Mesothelial cell of epicardium (in vitro differentiated cells): Measurements from ENCODE around the gene HSPB8. TPM values are rescaled to one million over a fixed set of nuclear protein-coding genes. Genes with fewer than 3 reads are reported as not detected.

Experiments
- DNase-seq, 2 experiments: peaks; one replicate each; pipeline ENCODE4 v3.0.0; 2021; ENCODE audit warnings: low spot score in 2 of 2; ENCODE audit not compliant: unreplicated experiment in 2 of 2
- H3K27ac Mint-ChIP-seq: 2 replicates; pipeline ENCODE4 v1.8.0; 2021; ENCODE audit warnings: mixed read lengths
- H3K27me3 Mint-ChIP-seq: 2 replicates; pipeline ENCODE4 v1.8.0; 2021; ENCODE audit warnings: low read depth, mixed read lengths
- H3K36me3 Mint-ChIP-seq: 2 replicates; pipeline ENCODE4 v1.8.0; 2021; ENCODE audit warnings: mixed read lengths
- H3K4me1 Mint-ChIP-seq: 2 replicates; pipeline ENCODE4 v1.8.0; 2021; ENCODE audit warnings: mixed read lengths
- H3K4me3 Mint-ChIP-seq: 2 replicates; pipeline ENCODE4 v1.8.0; 2021; ENCODE audit warnings: mild to moderate bottlenecking, moderate library complexity, mixed read lengths
- H3K9me3 Mint-ChIP-seq: 2 replicates; pipeline ENCODE4 v1.8.0; 2021; ENCODE audit warnings: mixed read lengths
- total RNA-seq: library from RNA; stranded (reverse); gene quantifications from 3 replicates; pipeline ENCODE4 v1.2.1, GENCODE V29; 2021
- TF ChIP-seq, protein P1 (sequence below): fragments of 200-600 bp; sonication (generic); IDR thresholded peaks from one replicate; pipeline ENCODE4 v1.5.0; 2021; ENCODE audit warnings: antibody characterized with exemption; ENCODE audit not compliant: unreplicated experiment

The HSPB8 gene
- total RNA-seq, 1 donor from 2014 or later = 16.8 TPM

DNA sequence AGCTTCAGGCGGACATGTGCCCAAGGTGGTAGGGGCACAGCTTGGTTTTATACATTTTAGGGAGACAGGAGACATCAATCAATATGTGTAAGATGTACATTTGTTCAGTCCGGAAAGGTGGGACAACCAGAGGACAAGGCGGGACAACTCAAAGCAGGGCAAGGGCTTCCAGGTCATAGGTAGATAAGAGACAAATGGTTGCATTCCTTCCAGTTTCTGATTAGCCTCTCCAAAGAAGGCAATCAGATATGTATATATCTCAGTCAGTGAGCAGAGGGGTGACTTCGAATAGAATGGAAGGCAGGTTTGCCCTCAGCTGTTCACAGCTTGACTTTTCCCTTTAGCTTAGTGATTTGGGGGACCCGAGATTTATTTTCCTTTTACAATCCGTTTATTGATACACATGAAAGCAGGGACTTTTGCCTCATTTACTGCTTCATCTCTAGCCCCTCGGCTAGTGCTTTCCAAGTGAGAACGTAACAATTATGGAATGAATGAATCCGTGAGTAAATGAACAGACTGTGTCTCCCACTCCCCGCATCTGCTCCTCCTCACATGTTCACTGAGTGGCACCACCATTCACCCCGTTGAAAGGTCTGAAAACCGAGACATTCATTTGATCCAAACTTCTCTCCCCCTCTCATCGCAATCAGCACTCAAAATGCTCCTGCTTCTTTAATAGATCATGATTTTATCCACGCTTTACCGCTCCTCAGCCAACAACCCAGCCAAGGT is 6.9 kb upstream of the HSPB8 start:
- Mint-ChIP-seq H3K9me3 (peaks cover 4% of the 10 kb centered on the region), H3K36me3 (no peaks in the 10 kb centered on the region), H3K4me1 (peaks cover 29% of the 10 kb centered on the region), H3K27me3 (no peaks in the 10 kb centered on the region), H3K4me3 (no peak overlapping the region), H3K27ac (no peak overlapping the region)
- TF ChIP-seq, protein P1, sequence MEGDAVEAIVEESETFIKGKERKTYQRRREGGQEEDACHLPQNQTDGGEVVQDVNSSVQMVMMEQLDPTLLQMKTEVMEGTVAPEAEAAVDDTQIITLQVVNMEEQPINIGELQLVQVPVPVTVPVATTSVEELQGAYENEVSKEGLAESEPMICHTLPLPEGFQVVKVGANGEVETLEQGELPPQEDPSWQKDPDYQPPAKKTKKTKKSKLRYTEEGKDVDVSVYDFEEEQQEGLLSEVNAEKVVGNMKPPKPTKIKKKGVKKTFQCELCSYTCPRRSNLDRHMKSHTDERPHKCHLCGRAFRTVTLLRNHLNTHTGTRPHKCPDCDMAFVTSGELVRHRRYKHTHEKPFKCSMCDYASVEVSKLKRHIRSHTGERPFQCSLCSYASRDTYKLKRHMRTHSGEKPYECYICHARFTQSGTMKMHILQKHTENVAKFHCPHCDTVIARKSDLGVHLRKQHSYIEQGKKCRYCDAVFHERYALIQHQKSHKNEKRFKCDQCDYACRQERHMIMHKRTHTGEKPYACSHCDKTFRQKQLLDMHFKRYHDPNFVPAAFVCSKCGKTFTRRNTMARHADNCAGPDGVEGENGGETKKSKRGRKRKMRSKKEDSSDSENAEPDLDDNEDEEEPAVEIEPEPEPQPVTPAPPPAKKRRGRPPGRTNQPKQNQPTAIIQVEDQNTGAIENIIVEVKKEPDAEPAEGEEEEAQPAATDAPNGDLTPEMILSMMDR = no peak
- no peak for DNase-seq

DNA sequence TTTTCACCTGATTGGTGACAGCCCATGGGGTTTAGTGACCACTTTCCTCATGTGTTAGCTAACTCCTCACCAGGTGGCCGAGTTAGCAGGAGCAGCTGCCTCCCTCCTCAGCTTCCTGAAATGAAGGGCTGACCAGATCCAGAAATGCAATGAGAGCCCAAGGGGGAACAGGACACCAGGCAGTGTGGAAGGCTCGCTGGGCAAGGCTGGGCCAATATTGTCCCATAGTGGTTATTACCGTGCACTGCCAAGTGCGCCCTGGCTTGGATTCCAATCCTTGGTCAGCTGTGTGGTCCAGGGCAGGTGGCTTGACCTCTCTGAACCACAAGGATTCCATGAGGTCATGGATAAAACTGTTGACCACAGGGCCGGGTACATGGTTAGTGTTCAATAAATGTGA is 3.6 kb upstream of the HSPB8 start:
- Mint-ChIP-seq H3K4me3 (no peak overlapping the region), H3K4me1 (peaks cover 42% of the 10 kb centered on the region), H3K9me3 (peaks cover 3% of the 10 kb centered on the region), H3K27me3 (no peaks in the 10 kb centered on the region), H3K36me3 (no peaks in the 10 kb centered on the region), H3K27ac (no peak overlapping the region)
- TF ChIP-seq, protein P1 = no peak
- DNase-seq = no peak

DNA sequence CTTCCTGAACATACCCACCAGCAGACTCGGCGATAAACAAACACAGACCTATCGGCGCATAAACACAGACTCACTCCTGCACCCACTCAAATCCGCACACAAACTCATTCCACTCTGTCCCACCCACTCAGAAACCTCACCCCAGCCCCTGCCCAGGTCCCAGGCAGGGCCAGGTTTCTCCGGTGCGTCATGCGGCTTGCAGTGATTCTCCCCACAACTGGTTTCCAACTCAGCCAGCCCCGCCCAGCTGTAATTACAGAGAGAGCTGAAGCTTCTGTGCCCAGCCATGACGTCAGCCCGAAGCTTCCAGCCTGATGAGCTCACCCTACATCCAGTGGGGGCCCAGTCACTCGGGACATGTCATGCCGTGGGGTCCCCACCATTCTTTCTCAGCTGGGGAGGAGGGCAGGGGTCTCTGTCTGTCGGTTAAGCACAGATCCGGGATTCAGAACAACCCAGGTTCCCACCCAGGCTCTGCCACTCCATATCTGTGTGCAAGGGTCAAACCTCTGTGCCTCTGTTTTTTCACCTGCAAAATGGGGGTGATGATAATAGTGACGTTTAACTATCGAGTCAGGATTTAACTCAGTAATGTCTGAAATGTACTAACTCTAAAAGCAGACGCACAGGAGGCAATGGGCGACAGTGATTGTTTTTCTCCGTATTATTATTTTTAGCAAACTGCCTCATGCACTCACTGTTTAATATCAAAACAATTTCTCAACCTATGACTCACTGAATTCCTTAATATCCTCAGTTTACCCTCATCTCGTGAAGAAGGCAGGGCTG is 2.3 kb upstream of the HSPB8 start:
- Mint-ChIP-seq H3K4me1 (peaks cover 52% of the 10 kb centered on the region), H3K27me3 (no peaks in the 10 kb centered on the region), H3K9me3 (no peaks in the 10 kb centered on the region), H3K27ac (peak overlapping the region; percentile 95), H3K4me3 (peak overlapping the region; percentile 40), H3K36me3 (no peaks in the 10 kb centered on the region)
- TF ChIP-seq, protein P1 = no peak
- DNase-seq = peak; percentile 59 to 76

DNA sequence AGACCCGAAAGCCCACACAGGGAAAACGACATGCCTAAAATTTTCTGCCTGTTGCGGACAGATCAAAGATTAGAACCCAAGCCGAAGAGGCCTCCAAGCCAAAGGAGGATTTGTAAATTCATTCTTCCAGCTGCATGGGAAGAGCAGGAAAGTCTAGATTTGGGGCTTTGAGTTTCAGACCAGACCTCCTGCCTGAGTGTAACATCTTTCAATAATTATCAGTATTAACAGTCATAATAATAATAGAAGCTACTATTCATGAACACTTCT is 1.7 kb upstream of the HSPB8 start:
- TF ChIP-seq, protein P1 = no peak
- Mint-ChIP-seq H3K27me3 (no peaks in the 10 kb centered on the region), H3K27ac (peak overlapping the region; percentile 95), H3K36me3 (no peaks in the 10 kb centered on the region), H3K4me1 (peaks cover 55% of the 10 kb centered on the region), H3K9me3 (no peaks in the 10 kb centered on the region), H3K4me3 (no peak overlapping the region)
- no peak for DNase-seq

DNA sequence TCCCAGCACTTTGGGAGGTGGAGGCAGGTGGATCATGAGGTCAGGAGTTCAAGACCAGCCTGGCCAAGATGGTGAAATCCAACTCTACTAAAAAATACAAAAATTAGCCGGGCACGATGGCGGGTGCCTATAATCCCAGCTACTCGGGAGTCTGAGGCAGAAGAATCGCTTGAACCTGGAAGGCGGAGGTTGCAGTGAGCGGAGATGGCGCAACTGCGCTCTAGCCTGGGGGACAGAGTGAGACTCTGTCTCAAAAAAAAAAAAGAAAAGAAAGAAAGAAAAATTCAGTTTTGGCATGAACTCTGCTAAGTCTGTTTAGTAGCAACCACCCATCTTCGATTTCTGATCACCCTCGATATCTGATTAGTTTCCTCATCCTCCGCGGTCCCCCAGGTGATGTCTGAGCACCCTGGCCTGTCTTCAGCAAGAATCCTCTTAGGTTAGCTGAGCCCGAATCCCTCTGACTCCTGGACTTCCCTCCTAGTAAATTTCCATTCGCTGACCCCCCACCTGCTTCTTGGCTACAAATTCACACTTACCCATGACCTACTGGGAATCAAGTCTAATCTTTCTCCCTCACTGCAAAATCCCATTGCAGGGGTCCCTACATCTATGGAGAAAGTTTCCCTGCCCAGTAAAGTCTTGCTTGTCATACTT is 879 bp upstream of the HSPB8 start:
- Mint-ChIP-seq H3K4me1 (peaks cover 53% of the 10 kb centered on the region), H3K9me3 (no peaks in the 10 kb centered on the region), H3K36me3 (no peaks in the 10 kb centered on the region), H3K27ac (peak overlapping the region; percentile 90), H3K4me3 (no peak overlapping the region), H3K27me3 (no peaks in the 10 kb centered on the region)
- TF ChIP-seq, protein P1 = no peak
- no peak for DNase-seq
